GM21717 (cell line): ENCODE results near the gene RIT2.
A peak's percentile ranks its signal among the peaks of the same experiment; 100 is the strongest.

ENCODE experiments used
- ATAC-seq: cut with Tn5 transposase; IDR thresholded peaks from one replicate; pipeline ENCODE4 v1.9.1; 2021; ENCODE audit warnings: mild to moderate bottlenecking, moderate library complexity; ENCODE audit not compliant: unreplicated experiment

The RIT2 gene

GRCh38 chr18:42937436-42937835, 178.0 kb downstream of the RIT2 start:
- no peak for ATAC-seq

GRCh38 chr18:42936289-42936688, 179.2 kb downstream of the RIT2 start:
- ATAC-seq = peak; percentile 84

GRCh38 chr18:42931491-42931890, 184.0 kb downstream of the RIT2 start:
- no peak for ATAC-seq

DNA sequence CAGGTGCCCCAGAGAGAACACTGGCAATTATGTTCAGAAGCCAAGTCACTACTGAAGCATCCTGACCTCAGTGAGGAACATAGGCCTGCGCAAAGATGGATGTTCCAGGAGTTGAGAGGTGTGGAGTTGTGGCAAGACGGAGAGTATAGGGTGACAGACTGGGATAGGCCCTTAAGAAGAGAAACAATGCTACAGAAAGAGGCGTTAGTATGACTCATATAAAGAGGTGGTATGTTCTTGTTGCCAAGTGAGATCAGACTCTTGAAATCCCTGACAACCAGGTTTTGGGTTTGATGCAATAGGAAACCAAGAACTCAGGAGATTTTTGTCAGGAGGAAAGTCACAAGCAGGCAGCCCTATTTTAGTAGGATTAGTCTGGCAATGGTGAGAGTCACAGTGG, 185.6 kb downstream of the RIT2 start:
- ATAC-seq = no peak

GRCh38 chr18:42929181-42929580, 186.3 kb downstream of the RIT2 start:
- ATAC-seq = no peak

- ATAC-seq = no peak
These were observed 190.4 kb downstream of the RIT2 start for GRCh38 chr18:42925036-42925435.

GRCh38 chr18:42922363-42922762, 193.1 kb downstream of the RIT2 start:
- ATAC-seq = no peak

GRCh38 chr18:42921226-42921737, 194.2 kb downstream of the RIT2 start:
- no peak for ATAC-seq

DNA sequence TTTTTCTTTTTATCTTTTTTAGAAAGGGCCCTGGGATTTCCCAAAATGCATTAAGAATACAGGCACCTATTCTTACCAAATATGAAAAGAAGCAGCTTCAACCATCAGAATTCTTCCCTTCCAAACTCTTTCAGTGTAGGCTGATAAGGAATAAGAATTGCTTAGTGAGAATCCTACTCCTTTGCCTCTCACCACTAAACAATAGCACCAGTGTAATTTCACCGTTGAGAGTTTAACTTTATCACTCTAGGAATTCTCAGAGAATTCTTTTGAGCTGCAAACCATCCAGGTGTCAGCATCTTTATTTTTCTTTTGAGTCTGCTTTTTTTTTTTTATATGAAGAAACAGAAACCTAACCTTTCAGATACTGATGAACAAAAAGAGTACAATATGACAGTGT, 194.9 kb downstream of the RIT2 start:
- no peak for ATAC-seq

GRCh38 chr18:42915299-42915698, 200.2 kb downstream of the RIT2 start:
- ATAC-seq = no peak

- no peak for ATAC-seq
These were observed 201.0 kb downstream of the RIT2 start for GRCh38 chr18:42914476-42914875.

DNA sequence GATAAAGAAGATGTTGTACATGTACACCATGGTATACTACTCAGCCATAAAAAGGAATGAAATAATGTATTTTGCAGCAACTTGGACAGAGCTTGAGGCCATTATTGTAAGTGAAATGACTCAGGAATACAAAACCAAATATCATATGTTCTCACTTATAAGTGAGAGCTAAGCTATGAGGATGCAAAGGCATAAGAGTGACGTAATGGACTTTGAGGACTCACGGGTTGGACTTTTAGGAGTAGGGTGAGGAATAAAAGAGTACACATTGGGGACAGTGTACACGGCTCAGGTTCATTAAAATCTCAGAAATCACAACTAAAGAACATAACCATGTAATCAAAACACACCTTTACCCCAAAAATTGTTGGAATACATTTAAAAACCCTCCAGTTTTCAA, 206.4 kb downstream of the RIT2 start:
- no peak for ATAC-seq

GRCh38 chr18:42906761-42907160, 208.7 kb downstream of the RIT2 start:
- no peak for ATAC-seq

- no peak for ATAC-seq
These were observed 214.3 kb downstream of the RIT2 start for GRCh38 chr18:42901161-42901560.

GRCh38 chr18:42893977-42894376, 221.5 kb downstream of the RIT2 start:
- no peak for ATAC-seq

DNA sequence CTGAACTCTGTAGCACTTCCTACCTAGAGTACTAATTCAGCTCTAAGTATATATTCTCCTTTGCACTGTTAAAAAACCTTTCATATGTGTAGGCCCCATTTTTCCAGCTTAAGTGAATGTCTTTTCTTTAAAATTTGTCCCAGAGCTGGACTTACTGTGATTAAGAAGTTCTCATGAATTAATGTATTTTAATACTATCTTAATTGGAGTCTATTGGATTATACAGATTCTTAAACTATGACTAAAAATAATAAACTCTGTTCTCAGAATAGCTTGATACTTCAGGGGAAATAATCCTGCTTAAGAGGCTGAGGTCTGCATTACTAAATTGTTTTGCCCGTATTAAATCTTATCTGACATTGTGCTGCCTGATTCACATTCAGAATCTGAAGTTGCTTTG, 223.3 kb downstream of the RIT2 start:
- no peak for ATAC-seq

DNA sequence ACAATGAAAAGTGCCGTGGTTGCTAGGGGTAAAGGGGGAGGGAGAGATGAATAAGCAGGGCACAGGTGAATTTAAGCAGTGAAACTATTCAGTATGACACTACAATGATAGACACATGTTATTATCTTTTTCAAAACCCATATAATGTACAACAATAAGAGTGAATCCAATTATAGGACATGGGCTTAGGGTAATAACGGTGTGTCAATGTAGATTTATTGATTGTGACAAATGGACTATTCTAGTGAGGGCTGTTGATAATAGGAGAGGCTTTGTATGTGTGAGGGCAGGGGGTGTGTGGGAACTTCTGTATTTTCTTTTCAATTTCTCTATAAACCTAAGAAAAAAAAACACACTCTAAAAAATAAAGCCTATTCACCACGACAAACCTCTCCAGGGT, 223.8 kb downstream of the RIT2 start:
- ATAC-seq = no peak

DNA sequence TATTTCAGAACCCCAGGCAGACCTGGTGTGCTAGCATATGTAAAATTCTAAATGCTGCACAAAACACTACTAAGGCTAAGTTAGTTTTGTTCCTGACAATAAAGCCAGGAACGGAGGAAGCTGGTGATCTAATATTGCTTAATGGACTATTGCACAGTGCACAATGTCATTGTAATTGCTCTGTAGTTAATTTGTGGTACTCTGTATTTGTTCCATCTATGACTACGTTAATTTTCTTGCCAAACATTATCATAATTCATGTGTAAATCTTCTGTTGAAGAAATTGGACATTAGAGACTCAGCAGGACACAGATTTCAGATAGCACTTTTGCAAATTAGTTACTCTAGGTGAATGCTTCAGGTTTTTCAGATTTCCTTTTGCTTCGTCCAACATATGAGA, 232.3 kb downstream of the RIT2 start:
- no peak for ATAC-seq

DNA sequence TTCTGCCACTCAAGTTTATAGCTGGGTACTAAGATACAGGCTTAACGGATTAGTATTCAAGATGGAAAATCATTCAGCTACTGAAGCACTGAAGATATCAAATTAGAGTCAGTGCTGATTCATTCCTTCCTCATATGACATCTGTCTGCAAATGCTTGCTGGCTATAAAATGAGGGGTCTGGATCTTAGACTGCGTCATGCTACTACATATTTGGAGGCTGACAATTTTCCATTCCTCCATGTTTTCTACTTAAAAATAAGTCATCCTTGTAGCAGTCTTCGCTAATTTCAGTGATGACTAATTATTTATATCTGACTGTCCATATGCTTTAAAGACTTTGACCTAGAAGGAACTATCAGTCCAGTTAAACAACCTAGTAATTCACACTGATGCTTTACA, 233.4 kb downstream of the RIT2 start:
- no peak for ATAC-seq

DNA sequence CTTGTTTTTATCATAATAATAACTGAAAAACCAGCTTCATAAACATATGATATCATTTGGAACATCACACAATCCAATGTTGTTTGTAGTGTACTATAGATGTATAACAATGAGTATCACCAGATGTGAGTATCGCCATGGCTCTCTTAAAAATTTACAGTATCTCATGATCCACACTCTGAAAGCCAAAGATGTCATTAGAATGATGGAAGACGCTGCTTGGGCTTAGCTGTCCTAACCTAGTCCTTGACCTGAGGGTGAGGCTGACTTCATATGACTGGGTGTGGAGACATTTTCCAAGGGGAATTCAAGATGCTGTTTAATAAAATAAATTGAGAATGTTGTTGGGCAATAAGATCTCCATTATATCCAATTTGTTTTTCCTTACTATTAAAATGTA, 242.6 kb downstream of the RIT2 start:
- no peak for ATAC-seq

GRCh38 chr18:42864876-42865275, 250.6 kb downstream of the RIT2 start:
- no peak for ATAC-seq

- no peak for ATAC-seq
These were observed 254.2 kb downstream of the RIT2 start for GRCh38 chr18:42861271-42861670.

GRCh38 chr18:42860548-42860947, 254.9 kb downstream of the RIT2 start:
- no peak for ATAC-seq

DNA sequence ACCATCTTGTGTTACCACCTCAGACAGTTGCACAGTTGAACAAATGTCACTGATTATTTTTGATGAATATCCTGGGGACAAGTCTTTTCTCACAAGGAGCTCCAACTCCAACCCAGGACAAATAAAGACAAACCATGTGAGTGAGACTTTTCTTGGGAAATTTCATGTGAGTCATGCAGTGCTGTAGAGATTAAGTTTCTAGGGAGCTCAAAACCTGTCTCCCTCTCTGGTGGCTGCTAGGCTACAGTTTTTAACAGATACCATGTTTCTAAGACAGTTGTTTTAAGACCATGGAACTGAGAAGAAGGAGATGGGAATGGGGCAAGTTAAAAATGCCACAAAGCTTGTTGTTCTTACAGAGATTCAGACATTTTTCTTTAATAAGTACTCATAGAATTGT, 255.5 kb downstream of the RIT2 start:
- no peak for ATAC-seq
